GM12892 (cell line): ENCODE data around the gene STK10.

Source experiments
- POLR2A ChIP-seq: IDR thresholded peaks from 2 replicates; pipeline ENCODE4 v1.6.1; 2011; ENCODE audit warnings: low read depth, low read length, control low read depth
- POLR2AphosphoS5 ChIP-seq: IDR thresholded peaks from 2 replicates; pipeline ENCODE4 v1.6.1; 2011; ENCODE audit warnings: low read depth, low read length, control low read depth
- TAF1 ChIP-seq: IDR thresholded peaks from 2 replicates; pipeline ENCODE4 v1.6.1; 2011; ENCODE audit warnings: low read depth, mild to moderate bottlenecking, control low read depth, low read length, borderline replicate concordance

DNA sequence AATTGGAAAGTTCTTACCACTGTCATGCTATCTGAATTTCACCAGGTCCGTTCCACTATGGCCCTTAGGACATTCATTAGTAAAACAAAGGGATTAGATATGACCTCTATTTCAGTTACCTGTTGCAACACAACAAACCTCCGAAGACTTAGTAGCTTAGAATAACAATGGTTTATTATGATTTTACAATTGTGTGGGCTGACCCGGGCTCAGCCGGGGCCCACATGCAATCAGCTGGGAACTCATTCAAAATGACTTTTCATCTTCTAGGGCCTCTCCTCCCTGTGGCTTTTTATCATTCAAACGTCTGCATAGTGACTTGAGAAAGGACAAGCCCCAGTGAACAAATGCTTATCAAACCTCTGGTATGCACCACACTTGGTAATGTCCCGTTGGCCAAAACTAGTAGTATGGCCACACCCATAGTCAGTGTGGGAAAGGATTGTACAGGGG, 179.3 kb downstream of the STK10 start:
- TF ChIP-seq POLR2A (no peak), POLR2AphosphoS5 (no peak), TAF1 (no peak)
